Activated naive CD4-positive, alpha-beta T cell treated with anti-CD3 and anti-CD28 coated beads, Interleukin-2, amount 50 U/mL, for 24 hours (primary cell): Measurements from ENCODE around the gene UCK1.
"Not testable (repeated sequence)": the region's sequence is repeated elsewhere in the genome, so short reads cannot be mapped to it uniquely, and the experiment has no call there.

Experiments
- H3K27ac Mint-ChIP-seq: one replicate; pipeline ENCODE4 v1.8.0; 2021; ENCODE audit warnings: mild to moderate bottlenecking, mixed read lengths
- H3K27me3 Mint-ChIP-seq: one replicate; pipeline ENCODE4 v1.8.0; 2021; ENCODE audit warnings: mixed read lengths
- H3K36me3 Mint-ChIP-seq: one replicate; pipeline ENCODE4 v1.8.0; 2021; ENCODE audit warnings: mixed read lengths
- H3K4me1 Mint-ChIP-seq: one replicate; pipeline ENCODE4 v1.8.0; 2021; ENCODE audit warnings: mixed read lengths
- H3K4me3 Mint-ChIP-seq: one replicate; pipeline ENCODE4 v1.8.0; 2021; ENCODE audit warnings: mild to moderate bottlenecking, mixed read lengths
- H3K9me3 Mint-ChIP-seq: one replicate; pipeline ENCODE4 v1.8.0; 2021; ENCODE audit warnings: mixed read lengths

Gene UCK1

GRCh38 chr9:131559421-131560000 is 28.4 kb upstream of the UCK1 start:
- H3K27ac Mint-ChIP-seq: no peak overlapping the region
- no peak overlapping the region for H3K4me3 Mint-ChIP-seq
- no peaks in the 10 kb centered on the region for H3K9me3 Mint-ChIP-seq
- H3K36me3 Mint-ChIP-seq: no peaks in the 10 kb centered on the region
- no peaks in the 10 kb centered on the region for H3K4me1 Mint-ChIP-seq
- peaks cover 12% of the 10 kb centered on the region for H3K27me3 Mint-ChIP-seq

GRCh38 chr9:131557855-131558548 is 26.9 kb upstream of the UCK1 start:
- Mint-ChIP-seq H3K4me1 (no peaks in the 10 kb centered on the region), H3K27me3 (peaks cover 18% of the 10 kb centered on the region), H3K36me3 (no peaks in the 10 kb centered on the region), H3K4me3 (no peak overlapping the region), H3K27ac (no peak overlapping the region), H3K9me3 (no peaks in the 10 kb centered on the region)

- Mint-ChIP-seq H3K27me3 (peaks cover 18% of the 10 kb centered on the region), H3K4me3 (no peak overlapping the region), H3K36me3 (no peaks in the 10 kb centered on the region), H3K27ac (no peak overlapping the region), H3K4me1 (no peaks in the 10 kb centered on the region), H3K9me3 (no peaks in the 10 kb centered on the region)
These were observed 25.0 kb upstream of the UCK1 start for GRCh38 chr9:131555841-131556673.

- no peaks in the 10 kb centered on the region for H3K4me1 Mint-ChIP-seq
- H3K4me3 Mint-ChIP-seq: no peak overlapping the region
- H3K27me3 Mint-ChIP-seq: peaks cover 20% of the 10 kb centered on the region
- no peaks in the 10 kb centered on the region for H3K9me3 Mint-ChIP-seq
- H3K27ac Mint-ChIP-seq: no peak overlapping the region
- H3K36me3 Mint-ChIP-seq: no peaks in the 10 kb centered on the region
These were observed 23.8 kb upstream of the UCK1 start for GRCh38 chr9:131554843-131555351.

- Mint-ChIP-seq H3K27me3 (peaks cover 24% of the 10 kb centered on the region), H3K27ac (no peak overlapping the region), H3K9me3 (no peaks in the 10 kb centered on the region), H3K4me1 (no peaks in the 10 kb centered on the region), H3K36me3 (peaks cover 3% of the 10 kb centered on the region), H3K4me3 (no peak overlapping the region)
These were observed 23.2 kb upstream of the UCK1 start for GRCh38 chr9:131554087-131554842.

- Mint-ChIP-seq H3K27ac (no peak overlapping the region), H3K36me3 (peaks cover 11% of the 10 kb centered on the region), H3K4me3 (no peak overlapping the region)
These were observed 21.0 kb upstream of the UCK1 start for GRCh38 chr9:131552030-131552429.

GRCh38 chr9:131550465-131550864 is 19.4 kb upstream of the UCK1 start:
- H3K9me3 Mint-ChIP-seq, H3K4me3 Mint-ChIP-seq, H3K27ac Mint-ChIP-seq: not testable (repeated sequence)
- H3K36me3 Mint-ChIP-seq: peaks cover 11% of the 10 kb centered on the region
- H3K4me1 Mint-ChIP-seq: peaks cover 14% of the 10 kb centered on the region
- peaks cover 41% of the 10 kb centered on the region for H3K27me3 Mint-ChIP-seq

More at GRCh38 chr9:131552030-131552429, 21.0 kb upstream of the UCK1 start:
- Mint-ChIP-seq H3K9me3 (no peaks in the 10 kb centered on the region), H3K4me1 (peaks cover 14% of the 10 kb centered on the region), H3K27me3 (peaks cover 44% of the 10 kb centered on the region)

GRCh38 chr9:131549186-131549585 is 18.1 kb upstream of the UCK1 start:
- H3K4me3 Mint-ChIP-seq, H3K9me3 Mint-ChIP-seq, H3K27ac Mint-ChIP-seq: not testable (repeated sequence)
- Mint-ChIP-seq H3K4me1 (peaks cover 14% of the 10 kb centered on the region), H3K36me3 (peaks cover 11% of the 10 kb centered on the region), H3K27me3 (peaks cover 36% of the 10 kb centered on the region)

GRCh38 chr9:131546336-131547084 is 15.4 kb upstream of the UCK1 start:
- Mint-ChIP-seq H3K27me3 (peaks cover 30% of the 10 kb centered on the region), H3K4me3 (peak overlapping the region; percentile 75), H3K36me3 (peaks cover 17% of the 10 kb centered on the region), H3K9me3 (no peaks in the 10 kb centered on the region), H3K27ac (no peak overlapping the region), H3K4me1 (peaks cover 14% of the 10 kb centered on the region)

- Mint-ChIP-seq H3K4me1 (peaks cover 14% of the 10 kb centered on the region), H3K4me3 (peak overlapping the region; percentile 42), H3K27ac (no peak overlapping the region), H3K36me3 (peaks cover 17% of the 10 kb centered on the region), H3K9me3 (no peaks in the 10 kb centered on the region), H3K27me3 (peaks cover 30% of the 10 kb centered on the region)
These were observed 14.8 kb upstream of the UCK1 start for GRCh38 chr9:131545786-131546335.

GRCh38 chr9:131545003-131545785 is 14.1 kb upstream of the UCK1 start, which contains the start of gene PRRT1B:
PRRT1B (plus strand) TSS chr9:131545523; CDS start chr9:131545616, 93 bp downstream.
- Mint-ChIP-seq H3K4me1 (peaks cover 20% of the 10 kb centered on the region), H3K36me3 (peaks cover 17% of the 10 kb centered on the region), H3K27me3 (peaks cover 30% of the 10 kb centered on the region), H3K27ac (peak within 1 kb of the TSS; percentile 23), H3K4me3 (peak within 1 kb of the TSS; percentile 42), H3K9me3 (no peaks in the 10 kb centered on the region)

GRCh38 chr9:131543141-131543540 is 12.1 kb upstream of the UCK1 start:
- H3K36me3 Mint-ChIP-seq: peaks cover 7% of the 10 kb centered on the region
- H3K9me3 Mint-ChIP-seq: no peaks in the 10 kb centered on the region
- H3K27me3 Mint-ChIP-seq: peaks cover 15% of the 10 kb centered on the region
- H3K27ac Mint-ChIP-seq: no peak overlapping the region
- no peak overlapping the region for H3K4me3 Mint-ChIP-seq
- peaks cover 29% of the 10 kb centered on the region for H3K4me1 Mint-ChIP-seq

- Mint-ChIP-seq H3K27me3 (no peaks in the 10 kb centered on the region), H3K36me3 (peaks cover 5% of the 10 kb centered on the region), H3K4me3 (peak overlapping the region; percentile 40), H3K4me1 (peaks cover 41% of the 10 kb centered on the region), H3K27ac (peak overlapping the region; percentile 46), H3K9me3 (no peaks in the 10 kb centered on the region)
These were observed 8.3 kb upstream of the UCK1 start for GRCh38 chr9:131539223-131539923.
